Prostate gland (tissue), 2 donors: ENCODE measurements around the gene STPG3.

Experiments used
- POLR2AphosphoS5 ChIP-seq: sonication (generic); formaldehyde crosslinking; IDR thresholded peaks from one replicate; pipeline ENCODE4 v1.6.1; 2017; ENCODE audit warnings: antibody characterized with exemption
- TF ChIP-seq, protein P1 (sequence below), 4 experiments: fragments of 200-600 bp in 2 of 4; fragments of 450-650 bp in 2 of 4; sonication (generic) in 2 of 4; IDR thresholded peaks; 1 replicate in 3 of 4; 2 replicates in 1 of 4; pipeline ENCODE4 v1.5.1; 2016 to 2019; ENCODE audit warnings: antibody characterized with exemption in 4 of 4, mild to moderate bottlenecking in 2 of 4, moderate library complexity in 2 of 4

DNA sequence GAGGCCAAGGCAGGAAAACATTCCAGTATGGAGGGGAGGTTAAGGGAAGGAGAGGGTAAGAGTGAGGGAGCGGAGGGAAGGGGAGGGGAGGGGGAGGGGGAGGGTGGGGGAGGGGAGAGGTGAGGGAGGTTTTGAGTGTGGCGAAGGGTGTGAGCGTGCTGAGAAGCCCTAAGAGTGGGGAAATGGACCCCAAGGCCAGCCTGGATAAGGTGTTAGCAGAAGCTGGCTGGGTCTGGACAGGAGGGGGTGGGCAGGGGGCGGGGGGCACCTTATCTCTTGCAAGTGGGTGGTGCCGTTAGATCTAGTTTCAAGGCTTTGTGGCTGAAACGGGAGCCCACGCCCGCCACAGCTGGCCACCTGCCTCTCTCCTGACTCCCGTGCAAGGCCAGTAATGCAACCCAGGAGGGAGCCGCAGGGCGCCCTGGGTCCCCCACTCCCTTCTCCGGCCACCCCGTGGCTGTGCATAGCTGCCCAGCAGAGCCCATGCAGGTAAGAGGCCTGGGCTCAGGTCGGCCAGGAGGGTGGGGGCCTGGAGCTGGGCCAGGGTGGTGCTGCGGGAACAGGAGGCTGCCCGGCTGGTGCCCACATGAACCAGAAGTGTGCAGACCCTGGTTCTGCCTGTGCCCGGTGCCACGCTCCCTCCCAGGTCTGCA, 23.1 kb upstream of the STPG3 start:
- TF ChIP-seq, protein P1, sequence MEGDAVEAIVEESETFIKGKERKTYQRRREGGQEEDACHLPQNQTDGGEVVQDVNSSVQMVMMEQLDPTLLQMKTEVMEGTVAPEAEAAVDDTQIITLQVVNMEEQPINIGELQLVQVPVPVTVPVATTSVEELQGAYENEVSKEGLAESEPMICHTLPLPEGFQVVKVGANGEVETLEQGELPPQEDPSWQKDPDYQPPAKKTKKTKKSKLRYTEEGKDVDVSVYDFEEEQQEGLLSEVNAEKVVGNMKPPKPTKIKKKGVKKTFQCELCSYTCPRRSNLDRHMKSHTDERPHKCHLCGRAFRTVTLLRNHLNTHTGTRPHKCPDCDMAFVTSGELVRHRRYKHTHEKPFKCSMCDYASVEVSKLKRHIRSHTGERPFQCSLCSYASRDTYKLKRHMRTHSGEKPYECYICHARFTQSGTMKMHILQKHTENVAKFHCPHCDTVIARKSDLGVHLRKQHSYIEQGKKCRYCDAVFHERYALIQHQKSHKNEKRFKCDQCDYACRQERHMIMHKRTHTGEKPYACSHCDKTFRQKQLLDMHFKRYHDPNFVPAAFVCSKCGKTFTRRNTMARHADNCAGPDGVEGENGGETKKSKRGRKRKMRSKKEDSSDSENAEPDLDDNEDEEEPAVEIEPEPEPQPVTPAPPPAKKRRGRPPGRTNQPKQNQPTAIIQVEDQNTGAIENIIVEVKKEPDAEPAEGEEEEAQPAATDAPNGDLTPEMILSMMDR (IDR thresholded peaks at IDR 0.05) = no peak
- TF ChIP-seq POLR2AphosphoS5 = no peak
